Erythroblast (primary cell): ENCODE results near the gene ZDHHC16.

Experiments used
- GATA1 ChIP-seq: IDR thresholded peaks from 2 replicates; pipeline ENCODE4 v1.6.1; 2011; ENCODE audit warnings: low read depth, mild to moderate bottlenecking, control low read depth, low read length, moderate library complexity
- POLR2A ChIP-seq: IDR thresholded peaks from 2 replicates; pipeline ENCODE4 v1.6.1; 2011; ENCODE audit warnings: mild to moderate bottlenecking, low read length

DNA sequence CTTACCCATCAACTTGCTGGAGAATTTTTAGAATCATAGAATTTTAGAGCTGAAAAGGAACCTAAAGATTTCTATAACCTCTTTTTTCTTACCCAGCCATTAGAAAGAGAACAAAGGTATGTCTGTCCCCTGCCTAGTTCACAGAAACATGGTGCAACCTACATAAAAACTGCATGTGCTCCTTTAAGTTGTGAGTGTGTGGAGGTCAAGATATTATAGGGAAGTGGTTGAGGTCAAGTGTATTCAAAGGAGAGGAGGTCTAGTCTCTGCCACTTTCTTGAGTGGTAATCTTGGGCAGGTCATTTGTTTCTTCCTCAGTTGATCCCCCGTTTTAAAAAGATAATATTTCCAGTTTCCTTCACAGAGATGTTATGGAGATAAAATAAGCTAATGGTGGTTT, 59.2 kb downstream of the ZDHHC16 start:
- TF ChIP-seq POLR2A: no peak
- no peak for TF ChIP-seq GATA1
